Heart left ventricle (tissue), 16 donors: ENCODE data around the gene NFILZ. TPM values are rescaled to one million over a fixed set of nuclear protein-coding genes. Genes with fewer than 3 reads are reported as not detected.

Experiments used
- ATAC-seq, 4 donors: fragments of 200-7000 bp; cut with Tn5 transposase; one replicate each; pipeline ENCODE4 v1.9.1; 2020 to 2022; ENCODE audit warnings: moderate library complexity in 4 of 4, mild to moderate bottlenecking in 3 of 4, moderate number of reproducible peaks in 1 of 4
- DNase-seq, 5 donors: peaks; one replicate each; pipeline ENCODE4 v3.0.0-alpha.2; 2020
- H3K27ac ChIP-seq, 12 donors: fragments of 200-600 bp; sonication (generic) in 4 of 12; one replicate each; pipeline versions ENCODE4 v1.5.0 to v1.8.0; 2016 to 2022; ENCODE audit warnings: mild to moderate bottlenecking in 2 of 12
- H3K27me3 ChIP-seq, 9 donors: fragments of 200-600 bp; sonication (generic) in 2 of 9; one replicate each; pipeline versions ENCODE4 v1.5.1 to v1.8.0; 2016 to 2022; ENCODE audit warnings: mild to moderate bottlenecking in 3 of 9
- H3K36me3 ChIP-seq, 9 donors: fragments of 200-600 bp; sonication (generic) in 2 of 9; one replicate each; pipeline versions ENCODE4 v1.5.0 to v1.8.0; 2018 to 2022; ENCODE audit warnings: mild to moderate bottlenecking in 2 of 9
- H3K4me1 ChIP-seq, 12 donors: fragments of 200-600 bp; sonication (generic) in 4 of 12; one replicate each; pipeline versions ENCODE4 v1.5.0 to v1.8.0; 2016 to 2022; ENCODE audit warnings: mild to moderate bottlenecking in 3 of 12
- H3K4me3 ChIP-seq, 12 donors: fragments of 200-600 bp; sonication (generic) in 4 of 12; one replicate each; pipeline versions ENCODE4 v1.5.0 to v1.8.0; 2017 to 2022; ENCODE audit warnings: mild to moderate bottlenecking in 9 of 12, moderate library complexity in 4 of 12
- H3K9me3 ChIP-seq, 12 donors: fragments of 200-600 bp; sonication (generic) in 4 of 12; one replicate each; pipeline versions ENCODE4 v1.5.0 to v1.8.0; 2016 to 2022; ENCODE audit warnings: mild to moderate bottlenecking in 1 of 12
- CTCF ChIP-seq, 12 donors: fragments of 200-600 bp; sonication (generic) in 4 of 12; IDR thresholded peaks; one replicate each; pipeline versions ENCODE4 v1.5.0 to v1.8.0; 2018 to 2022; ENCODE audit warnings: antibody characterized with exemption in 12 of 12, mild to moderate bottlenecking in 5 of 12
- POLR2A ChIP-seq, 2 donors: fragments of 450-650 bp; IDR thresholded peaks; one replicate each; pipeline ENCODE4 v1.6.1; 2017; ENCODE audit warnings: antibody characterized with exemption in 2 of 2, mild to moderate bottlenecking in 2 of 2, moderate library complexity in 2 of 2
- WGBS, 4 donors: extraction: QIAGEN DNeasy Blood & Tissue Kit in 2 of 4; methylation state at CpG; one replicate each; pipeline versions ENCODE4 v1.1.5 to v1.1.7; 2013 to 2018; 5-methylcytosine and 5-hydroxymethylcytosine counted together
- intact Hi-C, 10 donors: fragments of 100-400 bp; cut with DNase I; formaldehyde crosslinking; loops; one replicate each; pipeline versions ENCODE4 v1.11.1 to v1.14.2; 2022
- polyA plus RNA-seq, 2 donors: library from polyadenylated mRNA; stranded (reverse); fragments of 200-250 nt; gene quantifications; one replicate each; pipeline ENCODE4 v1.2.3, GENCODE V29; 2013
- total RNA-seq, 9 donors: library from RNA; depleted of rRNA in 2 of 9; stranded (reverse); fragments of >200 nt in 2 of 9; fragmentation: NEBNext Ultra II Directional in 3 of 9; extraction: Animal tissue kit (Norgen Biotek cat#: 25700) in 3 of 9; gene quantifications; one replicate each; pipeline versions ENCODE4 v1.1.0 to v1.2.4, GENCODE V29; 2016 to 2023
- donor health status: ischemic (EF 13 %, LVEDD 7.1; RV severe dilation, severe dysfunction).
- donor health status: healthy with polysubstance abuse.
- donor health status: DM: no; HTN: yes; CAD: no.
- donor health status: DM: no; HTN: no; CAD: no.
- donor health status: ischemic (EF 25% LVEDD 6.9; RV normal size, moderate dysfunction).
- donor health status: ischemic (EF 25% LVEDD 5.7; RV mildly dilated, moderate dysfunction).
- donor health status: healthy.
- donor health status: DM: yes; HTN: yes; CAD: no.
- donor health status: ischemic (EF 35%, LVEDD 5.7; RV mildly dilated, moderate dysfunction).
- donor health status: nonischemic (EF 11% LVEDD 7.7; RV severe dilation, severe dysfunction).
- donor health status: DM: yes; HTN: yes; CAD: no.
- donor health status: PGD.
- donor health status: ischemic (EF 29% LVEDD 5.4; RV normal size, mild dysfunction).
- donor health status: nonischemic (EF 23%, LVEDD 6.1; RV moderate dilation, normal function).

NFILZ gene
- total and polyA plus RNA-seq, 11 donors: not detected

GRCh38 chr19:8608941-8609278 lies 21.5 kb upstream of the NFILZ start:
- Histone ChIP-seq H3K4me1 (peaks cover 0 to 31% (median 13%) of the 10 kb centered on the region in 12 donors), H3K9me3 (peaks cover 0 to 10% (median 5%) of the 10 kb centered on the region in 12 donors), H3K27ac (peak overlapping the region; percentile 50 to 92 (median 84)), H3K27me3 (peaks cover 0 to 6% (median 0%) of the 10 kb centered on the region in 9 donors), H3K4me3 (peak overlapping the region; percentile 32 to 92 (median 65)), H3K36me3 (peaks cover 0 to 13% (median 8%) of the 10 kb centered on the region in 9 donors)
- DNase-seq: no peak
- intact Hi-C loops: no loop called here
- TF ChIP-seq POLR2A (IDR thresholded peaks at IDR 0.05): no peak
- TF ChIP-seq CTCF (IDR thresholded peaks at IDR 0.05): no peak
- ATAC-seq: no peak
- 49 to 74% (median 54%) methylated on average over 5 of the region's 5 CpGs for WGBS, 4 donors

GRCh38 chr19:8609279-8610040 lies 21.0 kb upstream of the NFILZ start:
- peak overlapping the region; percentile 32 to 92 (median 65) for H3K4me3 ChIP-seq
- ATAC-seq (peak in 3 of 4 donors; percentile 65 to 76 (median 67)), DNase-seq (peak; percentile 62 to 84 (median 76))
- intact Hi-C loops: no loop called here
- H3K27me3 ChIP-seq: peaks cover 0 to 6% (median 0%) of the 10 kb centered on the region in 9 donors
- H3K36me3 ChIP-seq: peaks cover 0 to 11% (median 4%) of the 10 kb centered on the region in 9 donors
- peak overlapping the region; percentile 50 to 92 (median 84) for H3K27ac ChIP-seq
- 6 to 9% (median 7%) methylated on average over 24 to 47 of the region's 47 CpGs for WGBS, 4 donors
- peaks cover 0 to 31% (median 13%) of the 10 kb centered on the region in 12 donors for H3K4me1 ChIP-seq
- TF ChIP-seq CTCF (IDR thresholded peaks at IDR 0.05) (peak in 7 of 12 donors; percentile 10 to 40 (median 24)), POLR2A (IDR thresholded peaks at IDR 0.05) (no peak)
- peaks cover 0 to 8% (median 5%) of the 10 kb centered on the region in 12 donors for H3K9me3 ChIP-seq

- Histone ChIP-seq H3K9me3 (peaks cover 0 to under 1% (median 0%) of the 10 kb centered on the region in 12 donors), H3K36me3 (peaks cover 0 to 3% (median 0%) of the 10 kb centered on the region in 9 donors), H3K27me3 (peaks cover 0 to 6% (median 0%) of the 10 kb centered on the region in 9 donors), H3K4me3 (peak within 1 kb of the TSS; percentile 32 to 92 (median 65)), H3K4me1 (peaks cover 0 to 32% (median 13%) of the 10 kb centered on the region in 12 donors), H3K27ac (peak within 1 kb of the TSS; percentile 64 to 92 (median 84))
- ATAC-seq (peak in 3 of 4 donors; percentile 3 to 17 (median 11)), DNase-seq (peak; percentile 57 to 79 (median 64))
- intact Hi-C loops: no loop called here
- no peak for TF ChIP-seq CTCF (IDR thresholded peaks at IDR 0.05)
- no peak for TF ChIP-seq POLR2A (IDR thresholded peaks at IDR 0.05)
- 1 to 3% (median 1%) methylated on average over 33 to 74 of the region's 74 CpGs for WGBS, 4 donors
Observed at GRCh38 chr19:8610041-8610935, 20.1 kb upstream of the NFILZ start, which contains the start of gene ADAMTS10. TSS of gene ADAMTS10 (minus strand) at chr19:8610715. CDS start at chr19:8605710, 5,005 bp downstream.
